H1 (cell line): Measurements from ENCODE around the gene MSH2. TPM values are rescaled to one million over a fixed set of nuclear protein-coding genes. Genes with fewer than 3 reads are reported as not detected.

Experiments used
- CBX5 ChIP-seq: fragments of 300-800, 300-1000 bp; sonication (generic); IDR thresholded peaks from 2 replicates; pipeline ENCODE4 v1.7.1; 2016; ENCODE audit warnings: antibody characterized with exemption, low read length, low read depth
- HDAC2 ChIP-seq, 2 experiments: fragments of 300-600 bp in 1 of 2; sonication (generic) in 1 of 2; IDR thresholded peaks; 2 replicates each; pipeline ENCODE4 v1.6.1; 2011 to 2012; ENCODE audit warnings: low read depth in 2 of 2, low read length in 2 of 2, mild to moderate bottlenecking in 2 of 2, moderate library complexity in 2 of 2, borderline replicate concordance in 1 of 2, inconsistent platforms in 1 of 2
- polyA plus RNA-seq, 7 experiments: library from polyadenylated mRNA; depleted of rRNA in 3 of 7; stranded (reverse) in 5 of 7; unstranded in 2 of 7; fragments of >200 nt in 5 of 7; fragments of 200-250 nt in 2 of 7; gene quantifications; 1 replicate in 5 of 7; 2 replicates in 1 of 7; 4 replicates in 1 of 7; pipeline versions ENCODE4 v1.2.1 to v1.2.3, GENCODE V29; 2011 to 2013; ENCODE audit warnings: missing spikeins in 2 of 7, mixed read lengths in 2 of 7
- total RNA-seq: library from RNA; stranded (reverse); fragmentation: NEBNext Ultra II Directional; extraction: Animal tissue kit (Norgen Biotek cat#: 25700); gene quantifications from 2 replicates; pipeline ENCODE4 v1.2.1, GENCODE V29; 2021

The MSH2 gene
- total and polyA plus RNA-seq, 2 of the 8 experiments (the other 6 are each of a cell fraction or from before 2014, with no cell fraction given): 64.1 to 228 TPM

GRCh38 chr2:47484396-47484795, 81.4 kb downstream of the MSH2 start (continued):
- TF ChIP-seq HDAC2 (IDR thresholded peaks at IDR 0.05; ENCODE audit: borderline replicate concordance in 1 of 2, low read depth in 2 of 2, low read length in 2 of 2) (no peak), CBX5 (no peak)
